ENCODE data around the gene KDM4B.

The KDM4B gene
- long read RNA-seq, partial matches to known transcripts: 1 of 5 reads
- long read RNA-seq, other reads (novel, unspliced or antisense): 4 of 5 reads

GRCh38 chr19:4968462-4969291, at the start of gene KDM4B:
KDM4B (plus strand) TSS chr19:4969113; CDS start chr19:5032891, 63,778 bp downstream.
- TF ChIP-seq, protein P1, sequence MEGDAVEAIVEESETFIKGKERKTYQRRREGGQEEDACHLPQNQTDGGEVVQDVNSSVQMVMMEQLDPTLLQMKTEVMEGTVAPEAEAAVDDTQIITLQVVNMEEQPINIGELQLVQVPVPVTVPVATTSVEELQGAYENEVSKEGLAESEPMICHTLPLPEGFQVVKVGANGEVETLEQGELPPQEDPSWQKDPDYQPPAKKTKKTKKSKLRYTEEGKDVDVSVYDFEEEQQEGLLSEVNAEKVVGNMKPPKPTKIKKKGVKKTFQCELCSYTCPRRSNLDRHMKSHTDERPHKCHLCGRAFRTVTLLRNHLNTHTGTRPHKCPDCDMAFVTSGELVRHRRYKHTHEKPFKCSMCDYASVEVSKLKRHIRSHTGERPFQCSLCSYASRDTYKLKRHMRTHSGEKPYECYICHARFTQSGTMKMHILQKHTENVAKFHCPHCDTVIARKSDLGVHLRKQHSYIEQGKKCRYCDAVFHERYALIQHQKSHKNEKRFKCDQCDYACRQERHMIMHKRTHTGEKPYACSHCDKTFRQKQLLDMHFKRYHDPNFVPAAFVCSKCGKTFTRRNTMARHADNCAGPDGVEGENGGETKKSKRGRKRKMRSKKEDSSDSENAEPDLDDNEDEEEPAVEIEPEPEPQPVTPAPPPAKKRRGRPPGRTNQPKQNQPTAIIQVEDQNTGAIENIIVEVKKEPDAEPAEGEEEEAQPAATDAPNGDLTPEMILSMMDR (IDR thresholded peaks at IDR 0.05; ENCODE audit: insufficient read depth, low read length): no peak
- peak; percentile 59; the same call in 1 of the 2 replicates for TF ChIP-seq POLR2AphosphoS5 (IDR thresholded peaks at IDR 0.05; ENCODE audit: low read depth)
- H3K27me3 ChIP-seq (ENCODE audit: insufficient read depth, poor library complexity, severe bottlenecking): no peaks in the 10 kb centered on the region
- peak within 1 kb of the TSS; percentile 29; the same call in 1 of the 2 replicates for H3K27ac ChIP-seq (replicated peaks)
- DNase-seq (ENCODE audit: low read depth in 1 of 2, low spot score in 1 of 2): peak; percentile 98 to 99
- H3K4me3 ChIP-seq (replicated peaks; ENCODE audit: insufficient read depth, low read length): peak within 1 kb of the TSS; percentile 52

- no peak for TF ChIP-seq GABPA (IDR thresholded peaks at IDR 0.05; ENCODE audit: low read depth)
- TF ChIP-seq SPI1 (IDR thresholded peaks at IDR 0.05; ENCODE audit: borderline replicate concordance, low read depth): no peak
- TF ChIP-seq, protein P1 (IDR thresholded peaks at IDR 0.05; ENCODE audit: insufficient read depth, low read length): no peak
- no peak for TF ChIP-seq POLR2AphosphoS5 (IDR thresholded peaks at IDR 0.05; ENCODE audit: low read depth)
- TF ChIP-seq, protein P2, sequence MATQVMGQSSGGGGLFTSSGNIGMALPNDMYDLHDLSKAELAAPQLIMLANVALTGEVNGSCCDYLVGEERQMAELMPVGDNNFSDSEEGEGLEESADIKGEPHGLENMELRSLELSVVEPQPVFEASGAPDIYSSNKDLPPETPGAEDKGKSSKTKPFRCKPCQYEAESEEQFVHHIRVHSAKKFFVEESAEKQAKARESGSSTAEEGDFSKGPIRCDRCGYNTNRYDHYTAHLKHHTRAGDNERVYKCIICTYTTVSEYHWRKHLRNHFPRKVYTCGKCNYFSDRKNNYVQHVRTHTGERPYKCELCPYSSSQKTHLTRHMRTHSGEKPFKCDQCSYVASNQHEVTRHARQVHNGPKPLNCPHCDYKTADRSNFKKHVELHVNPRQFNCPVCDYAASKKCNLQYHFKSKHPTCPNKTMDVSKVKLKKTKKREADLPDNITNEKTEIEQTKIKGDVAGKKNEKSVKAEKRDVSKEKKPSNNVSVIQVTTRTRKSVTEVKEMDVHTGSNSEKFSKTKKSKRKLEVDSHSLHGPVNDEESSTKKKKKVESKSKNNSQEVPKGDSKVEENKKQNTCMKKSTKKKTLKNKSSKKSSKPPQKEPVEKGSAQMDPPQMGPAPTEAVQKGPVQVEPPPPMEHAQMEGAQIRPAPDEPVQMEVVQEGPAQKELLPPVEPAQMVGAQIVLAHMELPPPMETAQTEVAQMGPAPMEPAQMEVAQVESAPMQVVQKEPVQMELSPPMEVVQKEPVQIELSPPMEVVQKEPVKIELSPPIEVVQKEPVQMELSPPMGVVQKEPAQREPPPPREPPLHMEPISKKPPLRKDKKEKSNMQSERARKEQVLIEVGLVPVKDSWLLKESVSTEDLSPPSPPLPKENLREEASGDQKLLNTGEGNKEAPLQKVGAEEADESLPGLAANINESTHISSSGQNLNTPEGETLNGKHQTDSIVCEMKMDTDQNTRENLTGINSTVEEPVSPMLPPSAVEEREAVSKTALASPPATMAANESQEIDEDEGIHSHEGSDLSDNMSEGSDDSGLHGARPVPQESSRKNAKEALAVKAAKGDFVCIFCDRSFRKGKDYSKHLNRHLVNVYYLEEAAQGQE (IDR thresholded peaks at IDR 0.05; ENCODE audit: insufficient replicate concordance, low read depth): no peak
- peak; percentile 67 to 85 for DNase-seq (ENCODE audit: low read depth in 1 of 2, low spot score in 1 of 2)
- Histone ChIP-seq H3K4me3 (replicated peaks; ENCODE audit: insufficient read depth, low read length) (no peak overlapping the region), H3K27ac (replicated peaks) (peak overlapping the region; percentile 48), H3K27me3 (ENCODE audit: insufficient read depth, poor library complexity, severe bottlenecking) (no peaks in the 10 kb centered on the region)
These were observed 46.2 kb upstream of the KDM4B start for GRCh38 chr19:4922530-4923275.

- Histone ChIP-seq H3K27me3 (ENCODE audit: insufficient read depth, poor library complexity, severe bottlenecking) (no peaks in the 10 kb centered on the region), H3K4me3 (replicated peaks; ENCODE audit: insufficient read depth, low read length) (no peak overlapping the region), H3K27ac (replicated peaks) (peak overlapping the region; percentile 48)
- DNase-seq (ENCODE audit: low read depth in 1 of 2, low spot score in 1 of 2): no peak
- TF ChIP-seq, protein P2 (IDR thresholded peaks at IDR 0.05; ENCODE audit: insufficient replicate concordance, low read depth): no peak
- TF ChIP-seq SPI1 (IDR thresholded peaks at IDR 0.05; ENCODE audit: borderline replicate concordance, low read depth) (no peak), GABPA (IDR thresholded peaks at IDR 0.05; ENCODE audit: low read depth) (no peak), POLR2AphosphoS5 (IDR thresholded peaks at IDR 0.05; ENCODE audit: low read depth) (no peak)
- TF ChIP-seq, protein P1 (IDR thresholded peaks at IDR 0.05; ENCODE audit: insufficient read depth, low read length): no peak
These were observed 45.6 kb upstream of the KDM4B start for GRCh38 chr19:4923276-4923747.
